IPS-15b (cell line): Measurements from ENCODE around the gene GMDS.

ENCODE experiments used
- H3K27me3 ChIP-seq: one replicate; pipeline ENCODE4 v1.6.1; 2013; ENCODE audit warnings: low read length; ENCODE audit not compliant: control insufficient read depth, insufficient read depth
- H3K36me3 ChIP-seq: one replicate; pipeline ENCODE4 v1.6.1; 2013; ENCODE audit warnings: low read length; ENCODE audit not compliant: control insufficient read depth, insufficient read depth
- H3K4me1 ChIP-seq: one replicate; pipeline ENCODE4 v1.6.1; 2013; ENCODE audit warnings: mild to moderate bottlenecking, low read length; ENCODE audit not compliant: control insufficient read depth, insufficient read depth
- H3K4me3 ChIP-seq: one replicate; pipeline ENCODE4 v1.5.1; 2013; ENCODE audit warnings: low read depth, low read length
- H3K9ac ChIP-seq: one replicate; pipeline ENCODE4 v1.6.1; 2013; ENCODE audit warnings: low read depth, mild to moderate bottlenecking, low read length
- H3K9me3 ChIP-seq: one replicate; pipeline ENCODE4 v1.6.1; 2013; ENCODE audit warnings: mild to moderate bottlenecking, low read length; ENCODE audit not compliant: control insufficient read depth, insufficient read depth

The GMDS gene

GRCh38 chr6:1774226-1774915, 471.0 kb downstream of the GMDS start:
- Histone ChIP-seq H3K27me3 (no peaks in the 10 kb centered on the region), H3K4me3 (no peak overlapping the region), H3K36me3 (no peaks in the 10 kb centered on the region), H3K9me3 (no peaks in the 10 kb centered on the region), H3K4me1 (no peaks in the 10 kb centered on the region), H3K9ac (no peak overlapping the region)

- Histone ChIP-seq H3K4me1 (no peaks in the 10 kb centered on the region), H3K9me3 (no peaks in the 10 kb centered on the region), H3K27me3 (no peaks in the 10 kb centered on the region), H3K9ac (no peak overlapping the region), H3K36me3 (no peaks in the 10 kb centered on the region), H3K4me3 (no peak overlapping the region)
Measured at GRCh38 chr6:1773700-1774099, 471.7 kb downstream of the GMDS start.

DNA sequence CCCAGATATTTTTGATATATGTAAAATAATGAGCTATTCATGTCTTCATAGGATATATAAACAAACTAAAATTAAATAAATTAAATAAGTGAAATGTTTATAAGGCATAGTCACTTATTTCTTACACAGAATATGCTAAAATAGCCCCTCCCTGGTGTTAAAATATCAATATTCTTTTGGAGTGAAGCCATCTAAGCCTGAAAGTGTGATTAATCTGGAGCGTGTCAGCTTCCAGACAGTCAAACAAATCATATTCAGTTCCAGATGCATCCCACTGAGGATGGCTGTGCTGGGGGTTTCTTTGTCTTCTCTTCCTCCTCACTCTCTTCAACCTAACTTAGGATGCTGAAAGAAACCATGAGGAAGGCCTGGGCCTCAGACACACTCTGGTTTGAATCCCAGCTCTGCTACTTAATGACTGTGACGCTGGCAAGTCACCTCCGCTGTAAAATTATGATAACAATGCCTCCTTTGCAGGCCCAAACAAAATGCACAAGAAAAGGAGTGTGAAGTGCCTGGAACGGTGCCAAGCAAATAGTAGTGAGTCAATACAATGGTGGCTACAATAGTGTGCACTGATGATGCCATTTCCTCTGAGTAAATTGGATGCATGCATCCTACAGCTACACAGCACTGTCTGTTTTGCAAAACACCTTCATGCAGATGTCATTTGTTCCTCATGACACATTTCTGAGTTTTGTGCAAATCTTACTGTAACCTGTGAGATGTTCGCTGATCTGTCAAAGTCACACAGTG, 474.3 kb downstream of the GMDS start:
- Histone ChIP-seq H3K36me3 (no peaks in the 10 kb centered on the region), H3K4me1 (no peaks in the 10 kb centered on the region), H3K9ac (no peak overlapping the region), H3K27me3 (no peaks in the 10 kb centered on the region), H3K9me3 (no peaks in the 10 kb centered on the region), H3K4me3 (no peak overlapping the region)

- H3K4me3 ChIP-seq: no peak overlapping the region
- H3K9me3 ChIP-seq: no peaks in the 10 kb centered on the region
- no peaks in the 10 kb centered on the region for H3K4me1 ChIP-seq
- H3K27me3 ChIP-seq: no peaks in the 10 kb centered on the region
- H3K36me3 ChIP-seq: no peaks in the 10 kb centered on the region
- H3K9ac ChIP-seq: no peak overlapping the region
Measured at GRCh38 chr6:1770435-1770843, 475.0 kb downstream of the GMDS start.

- no peaks in the 10 kb centered on the region for H3K4me1 ChIP-seq
- H3K27me3 ChIP-seq: no peaks in the 10 kb centered on the region
- H3K9me3 ChIP-seq: no peaks in the 10 kb centered on the region
- no peaks in the 10 kb centered on the region for H3K36me3 ChIP-seq
- no peak overlapping the region for H3K9ac ChIP-seq
- no peak overlapping the region for H3K4me3 ChIP-seq
Measured at GRCh38 chr6:1767481-1768246, 477.7 kb downstream of the GMDS start.

DNA sequence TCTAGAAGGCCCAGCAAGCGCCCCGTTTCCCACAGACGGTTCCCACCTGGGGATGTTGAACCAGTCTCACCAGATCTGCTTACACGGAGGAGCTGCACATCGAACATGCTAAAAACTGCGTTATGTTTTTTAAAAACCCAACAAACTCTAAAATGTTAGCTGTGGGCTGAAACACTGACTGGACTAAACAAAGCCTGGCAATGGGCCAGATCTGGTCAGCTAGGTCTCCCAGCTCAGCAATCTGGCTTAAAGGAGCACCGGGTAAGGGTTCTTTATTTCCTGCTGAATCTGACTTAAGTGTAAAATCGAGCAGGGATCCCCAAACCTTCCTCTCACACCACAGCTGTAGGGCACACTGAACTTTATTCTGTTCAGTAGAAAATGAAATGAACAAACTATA, 478.8 kb downstream of the GMDS start:
- Histone ChIP-seq H3K27me3 (no peaks in the 10 kb centered on the region), H3K9ac (no peak overlapping the region), H3K4me3 (no peak overlapping the region), H3K36me3 (no peaks in the 10 kb centered on the region), H3K4me1 (no peaks in the 10 kb centered on the region), H3K9me3 (no peaks in the 10 kb centered on the region)

DNA sequence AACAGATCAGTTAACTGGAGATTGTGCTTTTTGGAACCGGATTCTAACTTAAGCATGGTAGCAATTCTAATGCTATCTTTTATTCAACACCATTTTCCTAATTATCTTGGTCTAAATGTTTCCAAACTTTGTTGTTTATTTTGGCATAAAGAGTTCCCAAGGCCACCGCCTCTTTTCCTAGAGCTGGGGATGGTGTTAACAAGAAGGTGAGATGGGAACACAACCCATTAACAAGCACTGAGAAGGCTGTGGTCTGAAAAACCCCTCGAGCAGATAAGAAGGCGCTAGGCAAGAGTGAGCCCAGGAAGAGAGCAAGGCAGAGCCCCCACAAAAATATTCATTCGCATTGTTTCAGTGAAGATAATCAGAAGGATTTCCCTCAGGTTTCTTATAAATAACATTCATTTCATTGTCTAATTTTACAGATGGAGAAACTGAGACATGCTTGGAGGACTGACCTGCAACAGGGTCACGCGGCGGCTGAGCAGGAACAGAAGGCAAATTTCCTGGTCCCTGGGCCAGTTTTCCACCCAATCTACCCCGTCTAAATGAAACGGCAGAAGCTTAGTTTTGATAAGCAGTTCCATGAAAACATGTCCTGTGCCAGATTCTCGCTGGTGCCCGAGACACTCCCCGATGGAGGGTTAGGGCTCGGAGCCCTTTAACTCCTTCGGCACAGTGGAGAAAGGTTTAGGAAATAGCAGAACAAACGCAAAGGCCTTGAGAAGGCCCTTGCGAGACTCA, 480.1 kb downstream of the GMDS start:
- Histone ChIP-seq H3K9me3 (no peaks in the 10 kb centered on the region), H3K4me1 (no peaks in the 10 kb centered on the region), H3K27me3 (no peaks in the 10 kb centered on the region), H3K36me3 (no peaks in the 10 kb centered on the region), H3K9ac (no peak overlapping the region), H3K4me3 (no peak overlapping the region)

- no peaks in the 10 kb centered on the region for H3K36me3 ChIP-seq
- H3K27me3 ChIP-seq: no peaks in the 10 kb centered on the region
- no peak overlapping the region for H3K9ac ChIP-seq
- H3K4me1 ChIP-seq: no peaks in the 10 kb centered on the region
- no peaks in the 10 kb centered on the region for H3K9me3 ChIP-seq
- no peak overlapping the region for H3K4me3 ChIP-seq
Measured at GRCh38 chr6:1764397-1764987, 480.9 kb downstream of the GMDS start.

GRCh38 chr6:1763404-1763803, 482.0 kb downstream of the GMDS start:
- no peaks in the 10 kb centered on the region for H3K4me1 ChIP-seq
- no peaks in the 10 kb centered on the region for H3K36me3 ChIP-seq
- H3K27me3 ChIP-seq: no peaks in the 10 kb centered on the region
- H3K4me3 ChIP-seq: no peak overlapping the region
- H3K9me3 ChIP-seq: no peaks in the 10 kb centered on the region
- H3K9ac ChIP-seq: no peak overlapping the region

GRCh38 chr6:1762203-1762602, 483.2 kb downstream of the GMDS start:
- Histone ChIP-seq H3K4me1 (no peaks in the 10 kb centered on the region), H3K9ac (no peak overlapping the region), H3K9me3 (no peaks in the 10 kb centered on the region), H3K4me3 (no peak overlapping the region), H3K36me3 (no peaks in the 10 kb centered on the region), H3K27me3 (no peaks in the 10 kb centered on the region)

- Histone ChIP-seq H3K4me1 (no peaks in the 10 kb centered on the region), H3K4me3 (no peak overlapping the region), H3K9ac (no peak overlapping the region), H3K9me3 (no peaks in the 10 kb centered on the region), H3K36me3 (no peaks in the 10 kb centered on the region), H3K27me3 (no peaks in the 10 kb centered on the region)
Measured at GRCh38 chr6:1761477-1761877, 483.9 kb downstream of the GMDS start.
